ENCODE results near the gene SPRR1B. TPM values are rescaled to one million over a fixed set of nuclear protein-coding genes. Genes with fewer than 3 reads are reported as not detected.

SPRR1B gene
- total RNA-seq, 1 experiment from 2014 or later = not detected

DNA sequence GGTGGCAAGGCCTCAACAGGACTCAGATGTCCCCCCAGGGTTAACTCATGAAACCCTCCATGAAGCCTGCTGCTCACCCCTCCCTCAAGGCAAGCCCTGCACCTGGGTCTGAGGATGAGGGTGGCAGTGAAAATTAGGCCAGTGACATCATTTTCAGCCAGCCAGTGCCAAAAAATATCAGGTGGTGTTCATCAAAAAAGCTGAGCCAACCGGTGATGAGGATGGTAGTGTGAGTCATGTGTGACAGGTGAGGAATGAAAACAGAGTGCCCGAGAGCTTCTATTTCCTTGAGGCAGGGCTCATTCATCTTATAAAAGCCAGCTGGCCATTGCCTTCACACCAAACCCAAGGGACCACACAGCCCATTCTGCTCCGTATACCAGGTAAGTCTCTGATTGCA lies 47.3 kb upstream of the SPRR1B start, which contains the start of gene SPRR1A:
Gene SPRR1A, plus strand, starts transcription at position 339 of the 400 bp plus-strand sequence. CDS start 1,150 bp downstream, outside the sequence.
- Histone ChIP-seq H4K20me1 (ENCODE audit: low read length) (no peaks in the 10 kb centered on the region), H3K9me2 (replicated peaks; ENCODE audit: low read length) (no peaks in the 10 kb centered on the region), H3K4me2 (ENCODE audit: low read length) (no peak within 1 kb of the TSS), H2AFZ (ENCODE audit: low read length) (no peak within 1 kb of the TSS), H3F3A (ENCODE audit: low read length, unreplicated experiment) (no peaks in the 10 kb centered on the region), H3K9ac (ENCODE audit: low read length) (no peak within 1 kb of the TSS), H3K36me3 (ENCODE audit: low read depth, low read length) (no peaks in the 10 kb centered on the region), H3K79me2 (ENCODE audit: low read length) (no peaks in the 10 kb centered on the region), H3K4me3 (ENCODE audit: low read length) (no peak within 1 kb of the TSS), H3K9me3 (ENCODE audit: low read length) (no peaks in the 10 kb centered on the region), H3K27me3 (ENCODE audit: low read length) (peaks cover 27% of the 10 kb centered on the region), H3K4me1 (ENCODE audit: insufficient read depth, low read length) (peaks cover 13% of the 10 kb centered on the region), H3K27ac (ENCODE audit: low read length) (no peak within 1 kb of the TSS)
- ChIA-PET POLR2A (ENCODE audit: unreplicated experiment) (no interaction called here), CTCF (no interaction called here)
- intact Hi-C loops (cut with micrococcal nuclease) = no loop called here
- no TSS peak for BruUV-seq (replicated peaks)
- TF ChIP-seq, protein P1, sequence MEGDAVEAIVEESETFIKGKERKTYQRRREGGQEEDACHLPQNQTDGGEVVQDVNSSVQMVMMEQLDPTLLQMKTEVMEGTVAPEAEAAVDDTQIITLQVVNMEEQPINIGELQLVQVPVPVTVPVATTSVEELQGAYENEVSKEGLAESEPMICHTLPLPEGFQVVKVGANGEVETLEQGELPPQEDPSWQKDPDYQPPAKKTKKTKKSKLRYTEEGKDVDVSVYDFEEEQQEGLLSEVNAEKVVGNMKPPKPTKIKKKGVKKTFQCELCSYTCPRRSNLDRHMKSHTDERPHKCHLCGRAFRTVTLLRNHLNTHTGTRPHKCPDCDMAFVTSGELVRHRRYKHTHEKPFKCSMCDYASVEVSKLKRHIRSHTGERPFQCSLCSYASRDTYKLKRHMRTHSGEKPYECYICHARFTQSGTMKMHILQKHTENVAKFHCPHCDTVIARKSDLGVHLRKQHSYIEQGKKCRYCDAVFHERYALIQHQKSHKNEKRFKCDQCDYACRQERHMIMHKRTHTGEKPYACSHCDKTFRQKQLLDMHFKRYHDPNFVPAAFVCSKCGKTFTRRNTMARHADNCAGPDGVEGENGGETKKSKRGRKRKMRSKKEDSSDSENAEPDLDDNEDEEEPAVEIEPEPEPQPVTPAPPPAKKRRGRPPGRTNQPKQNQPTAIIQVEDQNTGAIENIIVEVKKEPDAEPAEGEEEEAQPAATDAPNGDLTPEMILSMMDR (conservative IDR thresholded peaks at IDR 0.05; ENCODE audit: low read depth, low read length) = no peak
- no peak for TF ChIP-seq EZH2phosphoT487 (IDR thresholded peaks at IDR 0.05; ENCODE audit: borderline replicate concordance, low read length)
- TF ChIP-seq EZH2 (IDR thresholded peaks at IDR 0.05; ENCODE audit: low read length, unreplicated experiment) = no peak
- peak; percentile 68 for DNase-seq
- no peak; the same call in 1 of the 2 replicates for ATAC-seq

DNA sequence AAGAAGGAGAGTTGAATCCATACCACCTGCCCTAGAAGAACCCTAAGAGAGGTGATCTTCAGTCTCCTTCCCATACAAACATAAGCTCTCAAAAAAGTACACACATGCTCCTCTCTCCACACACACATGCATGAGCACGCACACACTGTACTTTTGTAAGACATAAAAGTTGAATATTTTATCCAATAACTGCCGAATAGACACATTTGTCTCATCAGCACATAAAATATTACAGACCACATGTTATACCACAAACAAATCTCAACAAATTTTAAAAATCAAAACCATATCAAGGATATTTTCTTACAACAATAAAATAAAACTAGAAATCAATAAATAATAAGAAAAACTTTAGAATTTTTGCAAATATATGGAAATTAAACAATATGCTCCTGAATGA lies 44.4 kb upstream of the SPRR1B start:
- no peaks in the 10 kb centered on the region for H3K79me2 ChIP-seq (ENCODE audit: low read length)
- ChIA-PET CTCF (no interaction called here), POLR2A (ENCODE audit: unreplicated experiment) (no interaction called here)
- H3K9ac ChIP-seq (ENCODE audit: low read length) = no peak overlapping the region
- H3K27ac ChIP-seq (ENCODE audit: low read length) = no peak overlapping the region
- no peak overlapping the region for H2AFZ ChIP-seq (ENCODE audit: low read length)
- TF ChIP-seq, protein P1 (conservative IDR thresholded peaks at IDR 0.05; ENCODE audit: low read depth, low read length) = no peak
- DNase-seq (no peak), ATAC-seq (no peak)
- intact Hi-C loops (cut with micrococcal nuclease) = no loop called here
- no peaks in the 10 kb centered on the region for H3K36me3 ChIP-seq (ENCODE audit: low read depth, low read length)
- H3K27me3 ChIP-seq (ENCODE audit: low read length) = peaks cover 34% of the 10 kb centered on the region
- BruUV-seq (replicated peaks) = no TSS peak
- H3K4me2 ChIP-seq (ENCODE audit: low read length) = no peak overlapping the region
- H4K20me1 ChIP-seq (ENCODE audit: low read length) = no peaks in the 10 kb centered on the region
- H3K4me1 ChIP-seq (ENCODE audit: insufficient read depth, low read length) = peaks cover 13% of the 10 kb centered on the region
- no peaks in the 10 kb centered on the region for H3K9me2 ChIP-seq (replicated peaks; ENCODE audit: low read length)
- no peaks in the 10 kb centered on the region for H3K9me3 ChIP-seq (ENCODE audit: low read length)
- no peak overlapping the region for H3K4me3 ChIP-seq (ENCODE audit: low read length)
- H3F3A ChIP-seq (ENCODE audit: low read length, unreplicated experiment) = no peaks in the 10 kb centered on the region

DNA sequence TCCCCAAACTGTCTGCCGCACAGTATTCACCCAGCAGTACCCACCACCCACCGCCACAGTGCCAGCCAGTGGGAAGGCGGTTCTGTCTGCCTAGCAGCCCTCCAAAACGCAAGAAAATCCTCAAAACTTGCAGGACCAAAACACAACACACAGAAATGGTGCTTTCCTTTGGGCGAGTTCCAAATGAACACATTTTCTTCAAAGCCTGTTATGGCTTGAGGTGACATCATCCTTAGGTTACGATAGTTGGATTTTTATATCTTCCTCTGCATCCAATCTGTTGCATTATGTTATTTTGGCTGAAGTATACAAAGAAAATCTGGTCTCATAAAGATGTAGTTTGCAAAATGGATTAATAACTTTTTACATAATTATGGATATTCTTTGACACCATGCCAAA lies 37.8 kb upstream of the SPRR1B start:
- no peaks in the 10 kb centered on the region for H3K9me3 ChIP-seq (ENCODE audit: low read length)
- no peak overlapping the region for H3K27ac ChIP-seq (ENCODE audit: low read length)
- DNase-seq = no peak
- POLR2A ChIA-PET (ENCODE audit: unreplicated experiment) = no interaction called here
- H2AFZ ChIP-seq (ENCODE audit: low read length) = no peak overlapping the region
- H3K4me3 ChIP-seq (ENCODE audit: low read length) = no peak overlapping the region
- H3K79me2 ChIP-seq (ENCODE audit: low read length) = no peaks in the 10 kb centered on the region
- no peaks in the 10 kb centered on the region for H3K36me3 ChIP-seq (ENCODE audit: low read depth, low read length)
- H4K20me1 ChIP-seq (ENCODE audit: low read length) = no peaks in the 10 kb centered on the region
- TF ChIP-seq EZH2phosphoT487 (IDR thresholded peaks at IDR 0.05; ENCODE audit: borderline replicate concordance, low read length) (no peak), EZH2 (IDR thresholded peaks at IDR 0.05; ENCODE audit: low read length, unreplicated experiment) (no peak)
- TF ChIP-seq, protein P1 (conservative IDR thresholded peaks at IDR 0.05; ENCODE audit: low read depth, low read length) = no peak
- H3K9ac ChIP-seq (ENCODE audit: low read length) = no peak overlapping the region
- intact Hi-C loops (cut with micrococcal nuclease) = no loop called here
- BruUV-seq (replicated peaks) = no TSS peak
- H3K9me2 ChIP-seq (replicated peaks; ENCODE audit: low read length) = no peaks in the 10 kb centered on the region
- no peak overlapping the region for H3K4me2 ChIP-seq (ENCODE audit: low read length)
- no peaks in the 10 kb centered on the region for H3K4me1 ChIP-seq (ENCODE audit: insufficient read depth, low read length)
- ATAC-seq = no peak
- CTCF ChIA-PET = no interaction called here
- peaks cover 66% of the 10 kb centered on the region for H3K27me3 ChIP-seq (ENCODE audit: low read length)
- no peaks in the 10 kb centered on the region for H3F3A ChIP-seq (ENCODE audit: low read length, unreplicated experiment)

All from PC-3 (cell line).